Measurements from ENCODE around the gene PRPF4.

- TF ChIP-seq CTCF (IDR thresholded peaks at IDR 0.05), result no peak
- no peak for TF ChIP-seq POLR2A (IDR thresholded peaks at IDR 0.05)
These were observed 29.6 kb upstream of the PRPF4 start for GRCh38 chr9:113245894-113246293.

Data from uterus (tissue), 2 donors.